NCI-H226 (cell line): ENCODE measurements around the gene PLEK2.
A peak's percentile ranks its signal among the peaks of the same experiment; 100 is the strongest.
"Not testable (repeated sequence)": the region's sequence is repeated elsewhere in the genome, so short reads cannot be mapped to it uniquely, and the experiment has no call there.

Experiments used
- DNase-seq: peaks from one replicate; pipeline ENCODE4 v3.0.0-alpha.2; 2015

Gene PLEK2

DNA sequence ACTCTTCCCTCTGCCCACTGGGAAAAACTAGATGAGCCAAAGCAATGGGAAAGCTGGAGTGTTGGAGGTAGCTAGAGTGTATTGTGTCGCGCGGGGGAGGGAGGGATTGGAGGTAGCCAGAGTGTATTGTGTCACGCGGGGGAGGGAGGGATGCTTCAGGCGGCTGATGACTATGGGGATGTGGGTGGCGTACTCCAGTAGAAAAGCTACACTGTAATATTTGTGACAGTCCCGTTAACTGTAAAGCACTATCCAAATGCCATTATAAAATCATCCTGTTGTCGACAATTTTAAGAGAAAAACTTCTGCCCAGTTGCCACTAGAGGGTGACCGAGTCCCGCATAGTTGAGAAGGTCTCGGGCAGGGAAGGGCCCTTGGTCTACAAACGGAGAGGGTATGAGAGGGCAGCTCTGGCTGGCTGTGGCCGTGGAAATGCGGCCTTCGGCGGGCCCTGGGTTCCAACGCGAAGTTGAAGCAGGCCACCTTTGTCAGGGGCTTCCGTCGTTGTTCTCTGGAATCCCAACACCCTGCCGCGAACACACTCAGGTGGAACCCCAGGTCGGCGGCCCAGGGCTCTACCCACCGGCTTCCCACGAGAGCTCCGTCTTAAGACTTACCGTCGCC lies 15.1 kb upstream of the PLEK2 start:
- DNase-seq, result peak; percentile 62

DNA sequence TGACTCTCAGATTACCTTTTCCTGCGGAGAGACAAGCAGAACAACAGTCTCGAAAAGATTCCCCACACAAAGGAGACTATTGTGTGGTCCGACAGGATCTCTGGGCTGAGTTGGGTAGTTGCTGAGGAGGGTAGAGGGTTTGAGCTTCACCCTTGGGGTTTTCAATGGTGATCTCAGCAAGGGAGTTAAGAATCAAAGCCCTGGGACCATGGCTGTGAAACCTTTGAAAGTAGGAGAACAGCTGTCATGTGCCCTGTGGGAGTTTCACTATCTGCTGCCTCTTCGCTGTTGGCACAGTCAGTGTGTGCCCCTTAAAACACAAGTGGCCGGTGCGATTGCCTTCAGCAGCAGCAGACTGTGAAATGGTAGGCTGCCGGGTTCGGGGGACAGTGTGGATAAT lies 14.2 kb upstream of the PLEK2 start:
- no peak for DNase-seq

DNA sequence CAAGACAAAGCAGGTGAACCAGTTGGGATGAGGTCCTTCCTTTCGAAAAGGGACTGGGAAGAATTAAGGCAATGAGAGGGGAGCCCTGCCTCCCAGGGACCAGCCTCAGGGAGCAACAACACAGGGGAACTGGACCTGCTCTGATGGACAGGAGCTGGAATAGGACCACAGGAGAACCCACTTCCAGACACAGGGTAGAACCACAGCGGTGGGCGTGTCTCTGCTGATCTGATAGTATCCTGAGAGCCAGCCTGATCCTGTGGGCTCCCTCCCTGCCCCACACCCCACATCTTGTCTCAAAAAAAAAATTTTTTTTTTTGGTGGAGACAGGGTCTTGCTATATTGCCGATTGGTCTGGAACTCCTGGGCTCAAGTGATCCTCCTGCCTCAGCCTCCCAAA lies 13.6 kb upstream of the PLEK2 start:
- no peak for DNase-seq

DNA sequence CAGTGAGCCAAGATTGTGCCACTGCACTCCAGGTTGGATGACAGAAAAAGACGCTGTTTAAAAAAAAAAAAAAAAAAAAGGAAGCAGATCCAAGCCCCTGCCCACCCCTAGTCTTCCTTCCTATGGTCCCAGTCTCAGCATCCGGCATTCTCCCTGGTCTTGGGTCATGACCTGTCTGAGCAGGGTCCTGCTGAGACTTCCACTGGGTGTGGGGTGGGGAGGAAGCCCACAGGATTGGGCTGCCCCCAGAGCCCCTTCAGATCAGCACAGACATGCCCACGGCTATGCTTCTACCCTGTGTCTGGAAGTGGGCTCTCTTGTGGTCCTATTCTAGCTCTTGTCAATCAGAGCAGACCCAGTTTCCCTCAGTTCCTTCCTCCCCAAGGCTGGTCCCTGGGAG lies 12.6 kb upstream of the PLEK2 start:
- DNase-seq, result no peak

DNA sequence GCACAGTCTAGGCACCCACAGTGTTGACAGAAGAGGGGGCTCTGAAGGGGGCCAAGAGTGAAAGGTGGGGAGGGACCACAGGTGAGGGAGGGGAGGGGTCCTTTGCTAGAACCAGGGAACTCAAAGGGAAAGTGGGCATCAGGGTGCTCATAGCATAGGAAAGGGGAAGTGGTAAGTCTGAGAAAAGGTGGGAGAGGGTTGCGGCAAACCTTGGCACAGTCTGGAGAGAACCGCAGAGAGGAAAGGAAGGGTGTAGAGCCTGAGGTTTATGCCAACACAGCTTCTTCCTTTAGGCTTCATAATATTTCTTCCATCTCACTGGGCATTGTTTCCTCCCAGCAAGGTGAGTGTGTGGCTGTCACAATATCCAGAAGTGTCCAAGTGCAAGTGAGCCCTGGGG lies 11.5 kb upstream of the PLEK2 start:
- no peak for DNase-seq

DNA sequence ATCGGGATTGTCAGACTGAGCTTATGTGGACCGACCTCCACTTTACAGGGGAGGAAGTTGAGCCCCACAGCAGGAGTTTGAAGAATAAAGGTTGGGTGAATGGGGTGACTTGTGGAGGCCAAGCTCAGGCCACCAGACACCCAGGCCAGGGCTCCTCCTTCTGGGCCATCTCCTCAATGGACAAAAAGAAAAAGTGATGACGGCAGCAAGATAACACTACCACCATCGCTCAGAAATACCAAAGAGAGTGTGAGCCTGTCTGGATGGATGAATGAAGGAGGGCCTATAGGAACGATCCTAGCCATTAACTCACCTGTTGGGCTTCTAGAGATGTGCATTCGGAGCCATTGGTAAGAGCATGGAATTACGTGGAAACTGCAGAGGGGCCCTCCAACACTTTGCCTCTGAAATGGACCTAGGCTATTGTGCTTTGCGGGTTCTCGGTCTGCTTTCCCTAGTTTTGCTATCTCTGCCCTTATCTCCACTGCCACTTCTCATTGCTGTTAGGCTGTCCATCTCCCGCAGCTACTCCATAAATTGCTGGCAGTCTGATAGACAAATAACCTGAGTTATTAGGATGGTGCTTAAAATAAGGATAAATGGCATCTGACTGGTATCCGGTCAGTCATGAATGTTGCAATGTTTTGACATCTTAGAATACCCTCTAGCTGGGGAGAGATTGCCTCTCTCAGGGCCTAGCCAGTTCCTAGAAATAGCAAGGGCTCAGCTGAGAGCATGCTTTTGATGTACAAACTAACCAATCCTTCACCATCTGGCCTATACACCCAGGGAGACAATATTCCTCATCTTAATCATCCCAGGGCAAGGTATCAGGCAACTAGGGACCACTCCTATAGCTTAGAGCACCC lies 9.6 kb upstream of the PLEK2 start:
- no peak for DNase-seq

DNA sequence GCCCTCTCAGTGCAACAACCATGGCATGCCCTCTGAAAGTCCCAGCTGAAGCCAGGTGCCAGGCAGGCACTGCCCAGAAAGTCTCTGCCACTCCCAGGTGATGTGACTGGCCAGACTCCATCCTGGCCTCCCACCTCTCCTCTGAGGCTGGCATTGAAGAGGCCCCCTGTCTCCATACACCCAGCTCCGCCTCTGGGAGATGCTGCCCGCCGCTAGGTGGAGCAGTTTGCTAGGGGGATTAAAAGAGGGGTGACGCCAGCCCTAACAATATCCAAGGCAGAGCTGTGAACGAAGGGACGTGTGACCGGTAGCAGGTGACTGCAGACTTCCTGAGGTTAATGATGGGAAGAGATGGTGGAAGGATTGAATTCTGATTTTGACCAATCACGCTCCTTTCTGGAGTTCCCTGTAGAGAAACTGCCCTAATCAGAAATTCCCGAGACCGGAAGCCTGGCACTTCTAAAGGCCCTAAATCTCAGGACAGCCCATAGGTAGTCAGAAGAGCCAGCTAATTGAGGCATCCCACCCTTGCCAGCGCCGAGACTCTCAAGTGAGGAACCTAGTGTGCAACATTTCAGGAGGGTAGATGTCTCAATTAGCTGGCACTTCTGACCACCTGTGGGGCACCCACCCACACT lies 8.3 kb upstream of the PLEK2 start:
- no peak for DNase-seq

DNA sequence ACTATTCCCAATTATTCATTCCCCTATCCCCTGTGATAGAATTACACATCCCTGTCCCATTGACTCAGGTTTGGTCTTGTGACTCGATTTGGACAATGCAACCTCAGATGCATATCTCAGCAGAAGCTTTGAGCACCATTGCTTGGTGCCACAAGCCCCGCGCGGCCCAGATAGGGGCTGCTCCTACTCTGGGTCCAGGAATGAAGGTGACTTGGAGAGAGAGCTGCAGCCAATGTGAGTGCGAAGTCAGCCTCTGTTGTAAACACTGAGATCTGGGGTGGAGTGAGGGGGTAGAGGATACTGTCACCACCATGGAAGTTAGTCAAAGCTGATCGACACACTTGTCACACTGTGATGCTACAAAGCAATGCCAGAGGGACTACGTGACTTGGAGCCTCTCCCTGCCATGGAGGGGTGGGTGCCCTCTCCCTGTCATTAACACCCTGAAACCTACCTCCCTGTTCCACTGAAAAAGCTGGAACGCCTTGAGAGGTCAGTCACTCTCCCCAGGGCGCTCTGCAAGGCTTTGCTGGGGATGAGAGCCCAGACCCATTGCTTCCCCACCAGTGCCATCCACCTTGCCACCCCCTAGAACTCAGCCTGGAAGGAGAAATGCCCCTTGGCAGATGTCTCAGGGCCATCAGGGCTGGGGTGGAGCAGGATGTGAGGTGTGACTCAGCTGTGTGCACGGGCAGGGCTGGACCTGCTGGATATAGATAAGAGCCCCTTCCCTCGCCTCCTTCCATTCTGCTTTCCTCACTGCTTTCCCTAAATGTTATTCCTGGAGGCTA lies 6.6 kb upstream of the PLEK2 start:
- peak; percentile 60 for DNase-seq

DNA sequence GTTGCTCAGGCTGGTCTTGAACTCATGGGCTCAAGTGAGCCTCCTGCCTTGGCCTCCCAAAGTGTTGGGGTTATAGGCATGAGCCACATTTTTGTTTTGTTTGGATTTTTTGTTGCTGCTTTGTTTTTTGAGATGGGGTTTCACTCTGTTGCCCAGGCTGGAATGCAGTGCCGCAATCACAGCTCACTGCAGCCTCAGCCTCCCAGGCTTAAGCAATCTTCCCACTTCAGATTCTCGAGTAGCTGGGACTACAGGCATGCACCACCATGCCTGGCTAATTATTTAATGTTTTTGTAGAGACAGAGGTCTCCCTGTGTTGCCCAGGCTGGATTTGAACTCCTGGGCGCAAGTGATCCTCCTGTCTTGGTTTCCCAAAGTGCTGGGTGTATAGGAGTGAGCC lies 5.7 kb upstream of the PLEK2 start:
- peak; percentile 47 for DNase-seq

DNA sequence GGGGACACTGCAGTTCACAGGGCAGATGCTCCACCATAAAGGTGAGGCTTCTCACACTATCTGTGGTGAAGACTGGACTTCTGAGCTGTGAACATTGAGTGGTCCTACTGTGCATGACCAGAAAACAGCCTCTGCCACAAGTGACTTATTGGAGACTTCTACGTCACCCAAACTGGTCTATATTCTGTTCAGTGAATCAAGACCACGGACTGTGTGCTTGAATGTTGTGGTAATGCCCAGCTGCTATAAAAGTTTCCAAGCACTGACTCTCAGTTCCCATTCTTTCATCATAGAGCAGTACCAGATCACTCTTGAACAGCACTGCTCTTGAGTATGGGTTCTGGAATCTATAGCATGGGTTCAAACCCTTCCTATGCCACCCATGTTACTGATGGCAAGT lies 4.8 kb upstream of the PLEK2 start:
- no peak for DNase-seq

DNA sequence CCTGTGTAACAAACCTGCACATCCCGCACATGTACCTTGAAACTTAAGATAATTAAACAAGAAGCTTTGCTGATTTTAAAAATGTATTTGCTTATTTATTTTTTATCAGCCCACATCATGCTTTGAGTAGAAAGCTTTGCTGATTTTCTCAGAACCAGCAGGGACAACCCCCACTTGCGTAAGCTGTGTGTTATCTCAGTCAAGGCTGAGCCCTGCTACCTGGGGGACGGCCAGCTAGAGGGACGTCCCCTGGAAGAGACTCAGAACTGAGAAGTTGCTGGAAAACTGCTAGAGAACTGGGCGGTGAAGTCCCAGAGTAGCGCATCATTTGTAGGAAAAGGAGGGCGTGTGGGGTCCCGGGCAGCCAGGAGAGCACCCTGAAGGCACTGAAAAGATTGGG lies 4.1 kb upstream of the PLEK2 start:
- DNase-seq, result peak; percentile 22

DNA sequence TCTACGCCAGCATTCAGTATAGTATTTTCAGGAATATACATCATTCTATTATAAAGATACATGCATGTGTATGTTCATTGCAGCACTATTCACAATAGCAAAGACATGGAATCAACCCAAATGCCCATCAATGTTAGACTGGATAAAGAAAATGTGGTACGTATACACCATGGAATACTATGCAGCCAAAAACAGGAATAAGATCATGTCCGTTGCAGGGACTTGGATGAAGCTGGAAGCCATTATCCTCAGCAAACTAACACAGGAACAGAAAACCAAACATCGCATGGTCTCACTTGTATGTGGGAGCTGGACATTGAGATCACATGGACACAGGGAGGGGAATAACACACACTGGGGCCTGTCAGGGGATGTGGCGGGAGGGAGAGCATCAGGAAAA lies 3.6 kb upstream of the PLEK2 start:
- DNase-seq, result not testable (repeated sequence)

DNA sequence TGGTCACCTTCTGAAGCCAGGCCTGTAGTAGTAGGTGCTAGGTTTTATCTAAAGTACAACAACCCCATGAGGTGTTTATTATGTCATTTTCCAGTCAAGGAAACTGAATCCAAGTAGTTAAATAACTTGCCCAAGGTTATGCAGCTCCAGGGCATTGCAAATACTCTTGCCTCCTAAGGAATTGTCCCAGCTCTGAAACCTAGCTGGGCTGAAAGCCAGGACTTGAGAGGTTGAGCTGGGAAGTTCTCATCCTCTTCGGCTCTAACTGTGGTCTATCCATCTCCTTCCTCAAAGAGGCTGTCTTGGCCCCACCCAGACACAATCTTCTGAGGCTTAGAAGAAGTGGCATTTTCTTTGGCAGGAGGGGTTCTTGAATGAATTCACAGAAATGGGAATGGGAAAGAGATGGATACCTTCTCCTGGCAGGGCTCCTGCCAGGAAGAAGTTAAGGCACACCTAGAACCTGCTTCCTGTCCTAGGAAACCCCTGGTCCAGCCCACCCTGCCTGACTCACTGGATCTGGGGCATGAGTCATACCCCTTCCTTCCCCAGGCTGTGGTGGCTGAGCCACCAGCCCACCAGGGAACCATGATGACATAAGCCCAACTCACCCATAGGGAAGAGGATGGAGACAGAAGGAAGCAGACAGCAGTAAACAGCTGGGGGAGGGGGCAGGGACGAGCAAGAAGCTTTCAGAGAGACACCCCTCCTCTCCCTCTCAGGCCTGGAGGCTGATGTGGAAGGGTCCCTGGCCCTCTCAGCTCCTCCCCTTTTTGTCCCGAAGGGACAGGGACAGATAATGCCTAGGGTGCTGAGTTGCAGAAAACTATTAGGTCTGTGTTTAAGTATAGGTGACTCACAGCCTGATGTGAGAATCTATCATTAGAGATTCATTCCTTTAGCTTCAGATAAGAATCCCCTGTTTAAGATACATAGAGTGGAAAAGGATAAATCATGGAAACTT lies 2.1 kb upstream of the PLEK2 start:
- DNase-seq, result peak; percentile 80

DNA sequence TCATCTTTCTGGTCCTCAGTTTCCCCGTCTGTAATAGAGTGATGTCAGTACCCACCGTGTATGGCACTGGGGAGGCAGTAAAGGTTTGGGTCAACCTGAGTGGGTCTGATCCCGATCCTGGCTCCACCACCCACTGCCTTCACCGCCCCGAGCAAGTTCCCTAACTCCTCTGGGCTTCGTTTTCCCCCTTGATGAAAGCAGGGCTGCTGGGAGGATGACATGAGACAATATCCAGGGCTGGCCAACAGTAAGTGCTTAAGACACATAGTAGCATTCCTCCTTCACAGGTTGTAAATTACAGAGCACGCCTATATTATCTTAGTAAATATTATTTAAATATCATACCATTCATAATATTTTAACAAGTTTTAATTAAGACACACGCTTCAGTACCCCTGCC lies 595 bp downstream of the PLEK2 start:
- DNase-seq, result no peak

DNA sequence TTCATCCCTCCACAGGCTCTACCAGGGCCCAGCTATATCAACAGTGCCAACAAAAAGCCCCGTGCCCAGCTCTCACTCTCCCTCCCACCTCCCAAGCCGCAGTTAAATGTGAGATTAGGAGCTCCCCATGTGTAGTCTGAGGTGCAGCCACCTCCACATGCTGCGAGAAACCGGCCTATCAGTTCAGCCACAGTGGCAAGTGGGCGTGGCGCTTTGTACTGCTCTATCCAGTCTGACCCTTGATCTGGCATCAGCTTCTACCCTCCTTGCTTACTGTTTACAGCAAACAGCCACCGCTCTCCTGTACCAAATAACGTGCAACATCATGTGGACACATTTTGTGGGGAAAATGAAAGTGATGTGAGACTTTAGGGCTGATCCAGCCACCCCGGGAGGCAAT lies 1.7 kb downstream of the PLEK2 start:
- no peak for DNase-seq

DNA sequence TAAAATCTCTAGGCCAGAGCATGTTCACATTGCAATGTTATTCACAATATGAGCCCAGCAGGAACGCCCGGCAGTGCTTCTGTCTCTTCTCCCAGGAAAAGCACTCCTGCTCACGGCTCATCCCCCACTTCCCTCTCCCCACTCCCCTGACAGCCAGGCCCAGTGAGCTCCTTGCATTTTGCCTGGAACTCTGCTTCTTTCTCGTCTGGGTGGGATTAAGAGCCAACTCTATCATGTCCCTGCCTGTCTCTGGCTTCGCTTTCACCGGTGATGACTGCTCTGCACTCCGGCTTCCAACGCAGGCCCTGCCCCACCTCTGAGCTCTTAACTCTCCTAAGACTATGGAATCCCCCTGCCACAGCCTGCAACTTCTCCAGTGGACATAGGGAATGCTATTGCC lies 2.5 kb downstream of the PLEK2 start:
- DNase-seq, result no peak

DNA sequence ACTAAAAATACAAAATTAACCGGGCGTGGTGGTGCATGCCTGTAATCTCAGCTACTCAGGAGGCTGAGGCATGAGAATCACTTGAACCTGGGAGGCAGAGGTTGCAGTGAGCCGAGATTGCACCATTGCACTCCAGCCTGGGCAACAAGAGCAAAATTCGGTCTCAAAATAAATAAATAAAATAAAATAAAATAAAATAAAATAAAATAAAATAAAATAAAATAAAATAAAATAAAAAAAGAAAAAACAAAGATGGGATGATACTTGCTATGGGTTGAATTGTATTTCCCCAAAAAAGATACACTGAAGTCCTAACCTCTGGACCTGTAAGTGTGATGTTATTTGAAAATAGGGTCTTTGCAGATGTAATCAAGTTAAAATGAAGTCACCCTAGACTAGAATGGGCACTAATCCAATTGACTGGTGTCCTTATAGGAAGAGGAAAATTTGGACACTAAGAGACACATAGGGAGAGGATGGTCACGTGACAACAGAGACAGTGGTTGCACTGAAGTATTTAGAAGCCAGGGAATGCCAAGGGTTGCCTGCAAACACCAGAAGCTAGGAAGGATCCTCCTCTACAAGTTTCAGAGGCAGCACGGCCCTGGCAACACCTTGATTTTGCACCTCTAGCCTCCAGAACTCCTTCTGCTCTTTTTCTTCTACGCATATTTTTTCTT lies 3.7 kb downstream of the PLEK2 start:
- not testable (repeated sequence) for DNase-seq

DNA sequence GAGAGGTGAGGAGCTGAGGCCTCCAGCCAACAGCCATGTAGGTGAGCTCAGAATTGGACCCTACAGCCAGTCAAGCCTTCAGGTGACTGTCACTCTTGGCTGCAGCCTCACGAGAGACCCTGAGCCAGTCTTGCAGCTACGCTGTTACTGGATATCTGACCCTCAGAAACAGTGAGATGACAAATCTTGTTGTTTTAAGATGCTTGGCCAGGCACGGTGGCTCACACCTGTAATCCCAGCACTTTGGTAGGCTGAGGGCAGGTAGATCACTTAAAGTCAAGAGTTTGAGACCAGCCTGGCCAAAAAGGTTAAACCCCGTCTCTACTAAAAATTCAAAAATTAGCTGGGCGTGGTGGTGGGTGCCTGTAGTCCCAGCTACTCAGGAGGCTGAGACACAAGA lies 6.2 kb downstream of the PLEK2 start:
- DNase-seq, result no peak

DNA sequence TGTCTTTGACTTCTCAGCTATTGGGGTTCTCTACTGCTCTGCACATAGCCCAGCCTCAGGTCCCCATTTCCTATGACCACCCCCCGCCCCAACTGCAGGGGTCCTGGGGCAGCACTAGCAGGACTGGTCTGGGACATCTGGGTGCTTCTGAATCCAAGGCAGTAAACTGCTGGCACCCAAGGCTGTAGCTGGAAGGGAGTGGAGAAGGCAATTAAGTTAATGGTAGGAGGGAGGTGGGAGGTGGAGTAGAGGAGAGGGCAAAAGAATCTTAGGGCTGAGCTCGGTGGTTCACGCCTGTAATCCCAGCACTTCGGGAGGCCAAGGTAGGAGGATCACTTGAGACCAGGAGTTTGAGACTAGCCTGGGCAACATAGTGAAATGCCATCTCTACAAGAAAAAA lies 11.5 kb downstream of the PLEK2 start:
- no peak for DNase-seq

DNA sequence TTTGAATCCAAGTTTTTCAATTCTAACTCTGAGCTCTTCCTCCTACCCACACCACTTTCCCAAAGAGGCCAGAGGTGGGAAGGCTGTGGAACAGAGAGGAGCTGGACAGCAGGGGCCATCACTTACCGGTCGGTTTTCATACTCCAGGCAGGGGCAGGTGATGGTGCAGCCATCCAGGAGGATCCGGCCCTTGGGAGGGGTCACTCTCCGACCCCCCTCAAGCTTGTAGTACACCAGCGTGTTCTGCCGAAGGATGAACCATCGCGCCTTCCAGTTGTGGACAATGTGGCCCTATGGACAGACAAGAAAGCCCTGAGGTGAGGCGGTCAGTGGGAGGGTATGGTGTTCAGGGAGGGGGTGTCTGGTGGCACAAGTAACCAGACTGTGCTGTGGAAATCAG lies 14.4 kb downstream of the PLEK2 start:
- DNase-seq, result no peak

DNA sequence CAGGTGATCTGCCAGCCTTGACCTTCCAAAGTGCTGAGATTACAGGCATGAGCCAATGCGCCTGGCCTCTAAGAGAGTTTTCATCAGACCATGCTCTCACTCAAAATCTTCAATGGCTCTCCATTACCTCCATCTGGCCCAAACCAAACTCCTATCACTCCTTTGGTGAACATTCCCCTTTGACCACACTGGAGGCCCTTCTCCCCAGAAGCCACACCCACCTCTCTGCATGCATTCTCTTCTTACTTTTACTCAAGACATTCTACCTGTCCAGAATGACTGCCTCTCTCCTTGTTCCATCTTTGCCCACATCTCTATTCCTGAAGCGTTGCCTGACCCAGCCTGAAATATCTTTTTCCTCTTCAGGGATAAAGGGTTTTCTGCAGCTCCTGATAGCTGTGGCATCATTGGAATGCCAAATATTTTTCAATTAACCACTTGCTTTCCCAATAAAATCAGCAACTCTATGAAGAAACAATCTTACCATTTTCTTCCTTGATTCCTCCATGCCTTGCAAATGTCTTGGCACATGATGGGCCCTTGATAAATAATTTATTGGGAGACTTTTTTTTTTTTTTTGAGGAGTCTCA lies 15.5 kb downstream of the PLEK2 start:
- peak; percentile 46 for DNase-seq
